Activated B cell treated with CpG ODN at 0.5 μM for 24 hours (primary cell): ENCODE results near the gene AMPD1. TPM values are rescaled to one million over a fixed set of nuclear protein-coding genes. Genes with fewer than 3 reads are reported as not detected.

Experiments used
- ATAC-seq: fragments of 200-7000 bp; cut with Tn5 transposase; one replicate; pipeline ENCODE4 v1.10.0; 2021; ENCODE audit warnings: low read depth, mild to moderate bottlenecking, moderate library complexity
- CTCF ChIA-PET: fragments of 350-600 bp; sonication (Branson Sonifier 250); formaldehyde crosslinking; loops from one replicate; lab custom pipeline; 2021; ENCODE audit warnings: antibody characterized with exemption; lab: Charles Lee
- POLR2A ChIA-PET: fragments of 350-600 bp; sonication (Branson Sonifier 250); formaldehyde crosslinking; loops from one replicate; lab custom pipeline; 2021; ENCODE audit warnings: antibody characterized with exemption; lab: Charles Lee
- DNase-seq: peaks from one replicate; pipeline ENCODE4 v3.0.0; 2022
- H3K27ac Mint-ChIP-seq: one replicate; pipeline ENCODE4 v1.8.0; 2020; ENCODE audit warnings: mixed read lengths
- H3K27me3 Mint-ChIP-seq: one replicate; pipeline ENCODE4 v1.8.0; 2021; ENCODE audit warnings: mixed read lengths
- H3K36me3 Mint-ChIP-seq: one replicate; pipeline ENCODE4 v1.8.0; 2021; ENCODE audit warnings: low read depth, mixed read lengths
- H3K4me1 Mint-ChIP-seq: one replicate; pipeline ENCODE4 v1.8.0; 2021; ENCODE audit warnings: mixed read lengths
- H3K4me3 Mint-ChIP-seq: one replicate; pipeline ENCODE4 v1.8.0; 2020; ENCODE audit warnings: mild to moderate bottlenecking, mixed read lengths
- H3K9me3 Mint-ChIP-seq: one replicate; pipeline ENCODE4 v1.8.0; 2020; ENCODE audit warnings: mixed read lengths
- CTCF ChIP-seq: fragments of 200-600 bp; IDR thresholded peaks from one replicate; pipeline ENCODE4 v1.8.0; 2022; ENCODE audit warnings: antibody characterized with exemption, mild to moderate bottlenecking
- intact Hi-C: fragments of 100-400 bp; cut with micrococcal nuclease; formaldehyde crosslinking; loops from one replicate; pipeline ENCODE4 v1.15.1; 2024
- total RNA-seq: library from RNA; stranded (reverse); gene quantifications from 2 replicates; pipeline ENCODE4 v1.2.3, GENCODE V29; 2022

Gene AMPD1
- total RNA-seq, 1 donor from 2014 or later: not detected

- peak overlapping the region; percentile 98 for H3K27ac Mint-ChIP-seq
- H3K4me3 Mint-ChIP-seq: peak overlapping the region; percentile 99
- peaks cover 83% of the 10 kb centered on the region for H3K36me3 Mint-ChIP-seq
- no peak for DNase-seq
- peaks cover 28% of the 10 kb centered on the region for H3K4me1 Mint-ChIP-seq
- CTCF ChIA-PET: interaction anchor here (0.9 to 1.6 kb wide), 3 partner anchors 46 to 369 kb away, joined by 3 to 4 read pairs (median 4); partner anchors contain the start of genes BCAS2 and DENND2C
- H3K9me3 Mint-ChIP-seq: no peaks in the 10 kb centered on the region
- no peak for TF ChIP-seq CTCF
- intact Hi-C loops: loop anchor here (1.0 to 5.0 kb wide), 9 partner anchors 41 to 957 kb away; partner anchors contain the start of genes BCAS2, CSDE1, DENND2C and HIPK1
- no peaks in the 10 kb centered on the region for H3K27me3 Mint-ChIP-seq
- POLR2A ChIA-PET: interaction anchor here (1.0 to 2.7 kb wide), 11 partner anchors 9 to 957 kb away, joined by 3 to 30 read pairs (median 5); partner anchors contain the start of genes BCAS2, CSDE1, PHTF1 and RSBN1
- no peak for ATAC-seq
Measured at GRCh38 chr1:114715952-114716303, 20.6 kb upstream of the AMPD1 start.

DNA sequence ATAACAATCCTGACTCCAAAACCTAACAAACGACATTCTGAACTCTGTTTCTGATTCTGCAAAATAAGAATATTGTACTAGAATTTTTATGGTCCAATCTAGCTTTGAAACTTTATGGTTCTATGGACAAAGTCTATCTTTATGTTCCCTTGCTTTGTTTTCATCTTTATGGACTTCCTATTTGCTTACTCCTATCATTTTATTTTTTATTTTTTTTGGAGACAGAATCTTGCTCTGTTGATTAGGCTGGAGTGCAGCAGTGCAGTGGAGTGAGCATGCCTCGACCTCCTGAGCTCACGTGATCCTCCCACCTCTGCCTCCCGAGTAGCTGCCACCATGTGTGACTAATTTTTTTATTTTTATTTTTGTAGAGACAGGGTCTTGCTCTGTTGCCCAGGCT is 17.6 kb upstream of the AMPD1 start:
- no peak for ATAC-seq

DNA sequence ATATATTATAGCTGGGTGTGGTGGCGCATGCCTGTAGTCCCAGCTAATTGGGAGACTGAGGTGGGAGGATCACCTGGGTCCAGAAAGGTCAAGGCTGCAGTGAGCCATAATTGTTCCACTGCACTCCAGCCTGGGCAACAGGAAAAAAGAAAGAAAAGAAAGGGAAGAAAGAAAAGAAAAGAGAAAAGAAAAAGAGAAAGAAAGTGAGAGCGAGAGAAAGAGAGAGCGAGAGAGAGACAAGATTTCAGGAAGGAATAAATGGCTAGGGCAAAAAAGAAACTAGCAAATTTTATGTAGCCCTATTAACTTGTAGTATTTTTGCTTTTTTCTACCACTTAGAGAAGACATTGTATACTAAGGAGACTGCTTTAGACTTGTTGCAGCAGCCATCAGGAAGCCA is 15.0 kb upstream of the AMPD1 start:
- ATAC-seq (no peak), DNase-seq (no peak)
- intact Hi-C loops: no loop called here
- peaks cover 81% of the 10 kb centered on the region for H3K36me3 Mint-ChIP-seq
- no peak for TF ChIP-seq CTCF
- H3K4me1 Mint-ChIP-seq: peaks cover 13% of the 10 kb centered on the region
- ChIA-PET CTCF (no interaction called here), POLR2A (interaction anchor here (0.6 kb wide), 1 partner anchor 1660 kb away, joined by 5 read pairs; no protein-coding TSS in a partner anchor)
- H3K27me3 Mint-ChIP-seq: no peaks in the 10 kb centered on the region
- no peak overlapping the region for H3K27ac Mint-ChIP-seq
- no peak overlapping the region for H3K4me3 Mint-ChIP-seq
- H3K9me3 Mint-ChIP-seq: no peaks in the 10 kb centered on the region

More for the DNA sequence above, 17.6 kb upstream of the AMPD1 start:
- Mint-ChIP-seq H3K4me1 (peaks cover 30% of the 10 kb centered on the region), H3K9me3 (no peaks in the 10 kb centered on the region), H3K36me3 (peaks cover 76% of the 10 kb centered on the region), H3K4me3 (no peak overlapping the region), H3K27ac (no peak overlapping the region), H3K27me3 (no peaks in the 10 kb centered on the region)
- no peak for TF ChIP-seq CTCF
- no peak for DNase-seq
- intact Hi-C loops: no loop called here
- POLR2A ChIA-PET: interaction anchor here (1.0 kb wide), 1 partner anchor 131 kb away, joined by 3 read pairs; no protein-coding TSS in a partner anchor
- CTCF ChIA-PET: no interaction called here

DNA sequence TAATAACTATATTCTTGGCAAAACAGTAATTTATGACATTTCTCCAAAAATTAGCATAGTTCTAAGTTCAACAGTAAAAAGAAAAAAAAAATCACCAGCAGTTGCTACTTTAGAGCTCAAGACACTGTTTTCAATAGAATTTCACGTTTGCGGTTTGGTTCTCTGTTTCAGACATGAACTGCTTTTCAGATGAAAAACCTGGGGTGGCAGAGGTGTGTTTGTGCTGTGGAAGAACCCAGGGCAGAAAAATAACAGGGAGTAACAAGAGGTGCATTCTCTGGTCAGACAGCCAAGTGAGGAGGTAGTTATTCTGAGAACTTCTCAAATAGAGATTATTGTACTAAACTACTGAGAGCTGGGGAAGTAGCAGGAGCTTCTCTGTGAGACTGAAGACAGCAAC is 12.3 kb upstream of the AMPD1 start:
- DNase-seq: no peak
- Mint-ChIP-seq H3K27me3 (no peaks in the 10 kb centered on the region), H3K4me1 (peaks cover 5% of the 10 kb centered on the region), H3K4me3 (no peak overlapping the region), H3K9me3 (no peaks in the 10 kb centered on the region), H3K36me3 (peaks cover 67% of the 10 kb centered on the region), H3K27ac (no peak overlapping the region)
- ChIA-PET POLR2A (interaction anchor here (1.9 kb wide), 1 partner anchor 9 kb away, joined by 5 read pairs; the partner anchor contains the start of gene NRAS), CTCF (no interaction called here)
- no peak for TF ChIP-seq CTCF
- no peak for ATAC-seq
- intact Hi-C loops: no loop called here

DNA sequence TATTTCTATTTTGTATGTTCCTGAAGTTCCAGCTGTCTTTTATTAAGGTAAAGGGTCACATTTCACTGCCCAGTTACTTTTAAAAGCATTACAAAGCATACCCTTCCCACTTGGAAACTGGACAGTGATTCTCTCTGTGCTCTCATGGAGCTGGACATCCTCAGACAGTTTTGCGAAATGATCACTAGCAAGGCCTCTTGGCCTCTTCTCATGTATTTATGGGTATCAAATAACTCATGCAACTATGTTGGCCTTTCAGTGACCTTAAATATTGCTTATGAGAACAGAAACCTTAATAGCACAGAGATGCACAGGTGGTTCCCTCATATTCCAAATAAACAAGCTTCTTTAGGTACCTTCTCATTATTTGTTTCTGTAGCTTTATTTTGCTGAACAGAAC is 7.9 kb upstream of the AMPD1 start:
- ChIA-PET POLR2A (no interaction called here), CTCF (no interaction called here)
- H3K27ac Mint-ChIP-seq: no peak overlapping the region
- DNase-seq (no peak), ATAC-seq (no peak)
- H3K36me3 Mint-ChIP-seq: peaks cover 31% of the 10 kb centered on the region
- H3K4me1 Mint-ChIP-seq: peaks cover 4% of the 10 kb centered on the region
- intact Hi-C loops: no loop called here
- H3K27me3 Mint-ChIP-seq: peaks cover 3% of the 10 kb centered on the region
- no peak overlapping the region for H3K4me3 Mint-ChIP-seq
- H3K9me3 Mint-ChIP-seq: no peaks in the 10 kb centered on the region
- no peak for TF ChIP-seq CTCF
